Stimulated activated CD4-positive, alpha-beta T cell treated with anti-CD3 and anti-CD28 coated beads, TNF-alpha, amount 100 ng/mL, for 4 hours (primary cell): Measurements from ENCODE around the gene SLC4A4.

Experiments used
- DNase-seq, 3 experiments: peaks; one replicate each; pipeline ENCODE4 v3.0.0-alpha.2; 2020; ENCODE audit warnings: low read depth in 3 of 3

SLC4A4 gene

GRCh38 chr4:71338846-71339593 lies at the start of gene SLC4A4:
TSS of gene SLC4A4 (plus strand) at chr4:71339020.
- no peak for DNase-seq

DNA sequence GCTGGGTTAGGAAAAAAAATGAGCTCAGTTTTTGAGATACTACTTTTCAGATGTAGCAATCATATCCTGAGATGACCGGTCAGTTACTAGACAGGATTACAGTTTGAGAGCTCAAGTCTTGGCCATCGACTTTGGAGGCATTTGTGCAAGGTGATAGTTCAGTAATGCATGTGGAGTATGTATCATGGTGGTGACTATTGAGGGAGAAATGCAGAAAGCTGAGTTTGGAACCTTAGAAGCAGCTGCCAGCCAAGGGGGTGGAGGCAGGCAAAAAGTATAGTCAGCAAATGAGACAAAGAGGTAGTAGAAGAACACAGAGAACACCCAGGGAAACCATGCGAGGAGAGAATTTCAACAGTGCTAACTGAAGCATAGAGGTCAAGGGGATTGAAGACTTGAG lies 48.7 kb upstream of the SLC4A4 start:
- no peak for DNase-seq

GRCh38 chr4:71290476-71290875 lies 48.3 kb upstream of the SLC4A4 start:
- DNase-seq: no peak

GRCh38 chr4:71292228-71292627 lies 46.6 kb upstream of the SLC4A4 start:
- no peak for DNase-seq

- DNase-seq: no peak
Measured at GRCh38 chr4:71293705-71294104, 45.1 kb upstream of the SLC4A4 start.

- DNase-seq: no peak
Measured at GRCh38 chr4:71294301-71294700, 44.5 kb upstream of the SLC4A4 start.

- no peak for DNase-seq
Measured at GRCh38 chr4:71296945-71297344, 41.9 kb upstream of the SLC4A4 start.

- DNase-seq: no peak
Measured at GRCh38 chr4:71300362-71300761, 38.5 kb upstream of the SLC4A4 start.

- DNase-seq: no peak
Measured at GRCh38 chr4:71300964-71301363, 37.9 kb upstream of the SLC4A4 start.

DNA sequence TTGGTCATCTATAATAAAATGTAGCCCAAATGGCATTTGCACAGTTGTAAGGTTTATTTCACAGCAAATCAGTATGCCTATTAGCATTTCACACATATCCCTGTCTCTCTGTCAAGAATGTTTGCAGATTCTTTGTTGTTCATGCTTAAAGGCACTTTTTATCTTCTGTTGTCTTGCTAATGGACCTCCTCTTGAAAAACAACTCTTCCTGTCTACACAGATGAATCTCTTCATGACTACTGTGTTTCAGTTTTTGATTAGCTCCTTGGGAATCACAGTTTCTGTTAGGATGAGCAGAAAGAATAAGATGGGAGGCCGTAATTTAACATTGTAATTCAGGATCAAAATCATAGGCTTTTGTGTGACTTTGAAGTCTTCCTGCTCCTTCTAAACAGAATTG lies 35.5 kb upstream of the SLC4A4 start:
- no peak for DNase-seq

- DNase-seq: no peak
Measured at GRCh38 chr4:71303850-71304249, 35.0 kb upstream of the SLC4A4 start.

DNA sequence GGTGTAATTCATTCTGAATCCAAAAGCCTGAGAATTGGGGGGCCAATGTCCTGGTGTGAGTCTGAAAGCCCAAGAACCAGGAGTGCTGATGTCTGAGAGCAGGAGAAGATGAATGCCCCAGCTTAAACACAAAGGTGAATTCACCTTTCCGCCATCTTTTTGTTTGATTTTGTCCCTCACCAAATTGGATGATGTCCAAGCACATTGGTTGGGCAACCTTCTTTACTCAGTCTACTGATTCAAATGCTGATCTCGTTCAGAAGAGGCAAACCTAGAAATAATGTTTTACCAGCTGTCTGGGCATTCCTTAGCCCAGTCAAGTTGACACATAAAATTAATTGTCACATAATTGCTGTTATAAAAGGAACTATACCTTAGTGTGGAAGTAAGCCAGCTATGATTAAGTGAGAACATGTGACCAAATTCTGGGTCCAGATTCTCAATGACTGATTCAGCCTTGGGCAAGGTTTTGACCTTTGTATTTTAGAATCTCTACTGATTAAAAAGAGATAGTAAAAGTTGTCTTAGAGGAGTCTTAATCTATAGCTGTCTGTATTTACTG lies 34.5 kb upstream of the SLC4A4 start:
- no peak for DNase-seq

- DNase-seq: no peak
Measured at GRCh38 chr4:71307729-71308128, 31.1 kb upstream of the SLC4A4 start.

GRCh38 chr4:71322425-71322824 lies 16.4 kb upstream of the SLC4A4 start:
- no peak for DNase-seq

GRCh38 chr4:71333368-71333767 lies 5.5 kb upstream of the SLC4A4 start:
- DNase-seq: no peak

DNA sequence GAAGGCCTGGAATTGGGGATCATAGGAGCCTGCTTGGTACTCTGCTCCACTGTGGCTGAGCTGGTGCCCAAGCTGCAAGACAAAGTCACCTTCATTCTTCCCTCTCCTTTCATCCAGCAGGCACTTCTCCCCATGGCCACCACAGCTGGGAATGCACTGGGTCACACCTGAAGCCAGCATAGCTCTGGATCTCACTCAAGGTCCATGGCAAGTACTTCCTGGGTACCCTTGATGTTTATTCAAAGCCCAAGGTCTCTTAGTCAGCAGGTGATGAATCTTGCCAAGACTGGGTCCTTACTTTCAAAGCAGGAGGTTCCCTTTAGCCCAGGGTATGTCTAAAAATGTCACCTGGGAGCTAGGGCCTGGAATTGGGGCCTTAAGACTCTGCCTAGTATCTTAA lies 4.9 kb upstream of the SLC4A4 start:
- no peak for DNase-seq

DNA sequence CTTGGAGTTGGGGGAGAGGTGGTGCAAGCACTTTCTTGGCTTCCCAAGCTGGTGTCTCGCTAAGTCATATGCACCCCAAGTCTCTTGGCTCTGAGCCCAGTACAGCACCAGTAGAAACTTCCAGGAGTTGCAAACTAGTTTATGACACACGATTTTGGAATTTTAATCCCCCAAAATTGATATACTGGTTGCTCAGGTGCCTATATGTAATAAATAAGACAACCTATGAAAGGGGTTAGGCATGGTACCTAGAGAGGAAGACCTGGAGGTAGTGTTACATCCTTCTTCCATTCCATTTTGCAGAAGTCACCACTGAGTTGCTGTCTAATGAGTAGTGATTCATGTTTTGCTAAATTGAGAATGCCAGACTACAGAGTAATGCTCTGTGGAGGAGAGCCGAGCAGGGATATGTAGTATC lies 4.3 kb upstream of the SLC4A4 start:
- no peak for DNase-seq

DNA sequence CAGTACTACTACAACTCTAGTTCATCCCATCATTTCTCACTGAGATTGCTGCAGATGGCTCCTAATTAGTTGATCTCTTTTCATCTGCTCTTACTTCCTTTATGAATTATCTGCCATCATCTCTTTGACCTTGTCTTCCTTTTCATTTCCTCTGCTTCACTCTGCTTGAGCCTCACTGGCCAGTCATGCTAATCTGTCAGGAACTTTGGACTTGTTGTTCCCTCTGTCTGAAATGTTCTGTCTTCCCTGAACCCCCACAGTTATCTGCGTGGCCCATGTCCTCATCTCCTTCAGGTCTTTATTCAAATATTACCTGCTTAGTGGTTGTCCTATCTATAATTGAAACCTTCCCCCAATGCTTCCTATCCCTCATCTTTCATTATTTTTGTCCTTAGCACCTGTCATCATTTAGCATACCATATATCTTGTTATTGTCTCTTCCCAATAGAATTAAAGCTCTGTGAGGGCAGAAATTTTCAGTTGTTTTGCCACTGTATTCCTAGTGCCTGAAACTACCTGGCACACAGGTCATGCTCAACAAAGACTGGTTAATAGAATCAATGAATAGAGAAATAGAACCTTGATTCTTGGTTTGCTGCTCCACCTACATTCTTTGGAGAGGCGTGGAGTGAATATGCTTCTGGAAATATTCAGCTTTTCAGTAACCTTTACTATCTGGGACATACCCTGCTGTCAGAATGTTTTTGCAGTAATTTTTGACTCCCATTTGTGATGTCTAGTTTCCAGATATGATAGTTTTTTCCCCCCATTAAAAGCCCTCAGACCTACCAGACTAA lies 5.0 kb downstream of the SLC4A4 start:
- no peak for DNase-seq

DNA sequence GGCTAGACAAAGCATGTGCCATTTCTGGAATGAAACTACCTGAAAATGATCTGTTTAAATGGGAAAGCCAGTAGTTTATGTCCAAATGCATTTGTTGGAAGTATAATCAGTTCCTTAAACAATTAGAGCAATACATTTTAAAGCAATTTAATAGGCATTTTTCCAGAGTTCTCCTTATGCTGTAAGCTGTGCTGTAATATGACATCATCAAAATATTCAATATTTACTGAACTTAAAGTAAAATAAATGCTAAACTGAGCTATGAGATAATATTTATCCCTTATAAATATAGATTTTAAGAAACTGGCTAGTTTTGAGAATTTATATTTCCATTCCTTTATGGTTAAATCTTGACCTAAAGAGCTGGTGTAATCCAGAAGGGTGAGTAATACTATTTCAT lies 7.9 kb downstream of the SLC4A4 start:
- no peak for DNase-seq

- no peak for DNase-seq
Measured at GRCh38 chr4:71348586-71348985, 9.8 kb downstream of the SLC4A4 start.

GRCh38 chr4:71355045-71355444 lies 16.2 kb downstream of the SLC4A4 start:
- no peak for DNase-seq

- DNase-seq: no peak
Measured at GRCh38 chr4:71355971-71356370, 17.2 kb downstream of the SLC4A4 start.
